ENCODE data around the gene MUTYH. TPM values are rescaled to one million over a fixed set of nuclear protein-coding genes. Genes with fewer than 3 reads are reported as not detected.

MUTYH gene
- total RNA-seq, 1 experiment from 2014 or later: 26.8 TPM

GRCh38 chr1:45337630-45338325 lies 2.5 kb downstream of the MUTYH start:
- Histone ChIP-seq H3K4me3 (ENCODE audit: low read depth, low read length, poor library complexity, severe bottlenecking) (no peak overlapping the region), H3K9me3 (ENCODE audit: low read depth, low read length, poor library complexity, severe bottlenecking) (no peaks in the 10 kb centered on the region), H3K27me3 (replicated peaks; ENCODE audit: insufficient read depth, low read depth, low read length, poor library complexity) (no peaks in the 10 kb centered on the region), H3K27ac (ENCODE audit: low read depth, low read length, poor library complexity, severe bottlenecking) (no peak overlapping the region), H3K4me1 (ENCODE audit: insufficient read depth, low read length, poor library complexity, severe bottlenecking) (peaks cover 10% of the 10 kb centered on the region), H3K36me3 (ENCODE audit: insufficient read depth, low read length, poor library complexity, severe bottlenecking) (peaks cover 14% of the 10 kb centered on the region)
- no TSS peak for BruUV-seq (replicated peaks)
- intact Hi-C loops (cut with micrococcal nuclease; ENCODE audit: unreplicated experiment): no loop called here
- no peak for DNase-seq (ENCODE audit: low spot score)
- POLR2A ChIA-PET (ENCODE audit: low non-redundant PET): interaction anchor here (0.7 kb wide), 1 partner anchor 24 kb away, joined by 3 read pairs; no protein-coding TSS in a partner anchor
- CTCF ChIA-PET: interaction anchor here (0.5 kb wide), 1 partner anchor 34 kb away, joined by 6 read pairs; no protein-coding TSS in a partner anchor
- no peak for TF ChIP-seq EZH2 (IDR thresholded peaks at IDR 0.05; ENCODE audit: borderline replicate concordance, low read depth, low read length, poor library complexity, severe bottlenecking)
- no peak for TF ChIP-seq CTCF (conservative IDR thresholded peaks at IDR 0.05; ENCODE audit: low read depth, low read length)

GRCh38 chr1:45335855-45336324 lies 4.3 kb downstream of the MUTYH start:
- no peaks in the 10 kb centered on the region for H3K27me3 ChIP-seq (replicated peaks; ENCODE audit: insufficient read depth, low read depth, low read length, poor library complexity)
- H3K27ac ChIP-seq (ENCODE audit: low read depth, low read length, poor library complexity, severe bottlenecking): no peak overlapping the region
- TF ChIP-seq CTCF (conservative IDR thresholded peaks at IDR 0.05; ENCODE audit: low read depth, low read length): no peak
- no peak for TF ChIP-seq EZH2 (IDR thresholded peaks at IDR 0.05; ENCODE audit: borderline replicate concordance, low read depth, low read length, poor library complexity, severe bottlenecking)
- no TSS peak for BruUV-seq (replicated peaks)
- no peaks in the 10 kb centered on the region for H3K36me3 ChIP-seq (ENCODE audit: insufficient read depth, low read length, poor library complexity, severe bottlenecking)
- no peaks in the 10 kb centered on the region for H3K4me1 ChIP-seq (ENCODE audit: insufficient read depth, low read length, poor library complexity, severe bottlenecking)
- no peak overlapping the region for H3K4me3 ChIP-seq (ENCODE audit: low read depth, low read length, poor library complexity, severe bottlenecking)
- intact Hi-C loops (cut with micrococcal nuclease; ENCODE audit: unreplicated experiment): no loop called here
- no peaks in the 10 kb centered on the region for H3K9me3 ChIP-seq (ENCODE audit: low read depth, low read length, poor library complexity, severe bottlenecking)
- ChIA-PET POLR2A (ENCODE audit: low non-redundant PET) (no interaction called here), CTCF (no interaction called here)
- DNase-seq (ENCODE audit: low spot score): no peak

- ChIA-PET CTCF (interaction anchor here (0.6 kb wide), 1 partner anchor 157 kb away, joined by 6 read pairs; no protein-coding TSS in a partner anchor), POLR2A (ENCODE audit: low non-redundant PET) (no interaction called here)
- H3K27ac ChIP-seq (ENCODE audit: low read depth, low read length, poor library complexity, severe bottlenecking): no peak overlapping the region
- no peaks in the 10 kb centered on the region for H3K27me3 ChIP-seq (replicated peaks; ENCODE audit: insufficient read depth, low read depth, low read length, poor library complexity)
- no peaks in the 10 kb centered on the region for H3K36me3 ChIP-seq (ENCODE audit: insufficient read depth, low read length, poor library complexity, severe bottlenecking)
- intact Hi-C loops (cut with micrococcal nuclease; ENCODE audit: unreplicated experiment): no loop called here
- TF ChIP-seq CTCF (conservative IDR thresholded peaks at IDR 0.05; ENCODE audit: low read depth, low read length): no peak
- TF ChIP-seq EZH2 (IDR thresholded peaks at IDR 0.05; ENCODE audit: borderline replicate concordance, low read depth, low read length, poor library complexity, severe bottlenecking): no peak
- no peak for DNase-seq (ENCODE audit: low spot score)
- no peaks in the 10 kb centered on the region for H3K9me3 ChIP-seq (ENCODE audit: low read depth, low read length, poor library complexity, severe bottlenecking)
- no TSS peak for BruUV-seq (replicated peaks)
- no peak overlapping the region for H3K4me3 ChIP-seq (ENCODE audit: low read depth, low read length, poor library complexity, severe bottlenecking)
- H3K4me1 ChIP-seq (ENCODE audit: insufficient read depth, low read length, poor library complexity, severe bottlenecking): no peaks in the 10 kb centered on the region
Observed at GRCh38 chr1:45334308-45335245, 5.7 kb downstream of the MUTYH start.

Measured in A673 (cell line).